22Rv1 (cell line): Measurements from ENCODE around the gene CCDC93.

ENCODE experiments used
- H3K27ac ChIP-seq: fragments of 450-650 bp; 2 replicates; pipeline ENCODE4 v1.5.1; 2017
- ZFX ChIP-seq: fragments of 450-650 bp; IDR thresholded peaks from 2 replicates; pipeline ENCODE4 v1.6.1; 2017; ENCODE audit warnings: antibody characterized with exemption, borderline replicate concordance
- TF ChIP-seq, protein P1 (sequence below): fragments of 450-650 bp; IDR thresholded peaks from 2 replicates; pipeline ENCODE4 v1.5.1; 2017; ENCODE audit warnings: mild to moderate bottlenecking

The CCDC93 gene

DNA sequence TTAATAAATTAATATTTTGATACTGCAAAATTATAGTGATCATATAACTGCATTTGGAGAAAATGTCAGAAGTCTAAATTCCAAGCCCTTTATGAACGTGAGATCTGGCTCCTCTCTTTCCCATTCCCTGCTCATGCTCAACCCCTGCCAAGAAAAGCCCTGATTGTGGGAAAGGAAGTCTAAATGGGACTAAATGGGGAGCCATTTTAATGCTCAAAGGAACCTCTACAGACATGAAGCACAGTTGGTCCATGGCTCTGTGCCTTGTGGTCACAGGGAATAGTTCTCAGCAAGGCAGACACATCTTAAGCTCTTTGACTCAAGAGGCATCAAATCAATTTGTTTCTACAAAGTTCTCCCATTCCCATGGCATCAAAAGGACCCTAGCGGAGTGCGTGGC is 45.1 kb upstream of the CCDC93 start:
- TF ChIP-seq ZFX = no peak
- TF ChIP-seq, protein P1, sequence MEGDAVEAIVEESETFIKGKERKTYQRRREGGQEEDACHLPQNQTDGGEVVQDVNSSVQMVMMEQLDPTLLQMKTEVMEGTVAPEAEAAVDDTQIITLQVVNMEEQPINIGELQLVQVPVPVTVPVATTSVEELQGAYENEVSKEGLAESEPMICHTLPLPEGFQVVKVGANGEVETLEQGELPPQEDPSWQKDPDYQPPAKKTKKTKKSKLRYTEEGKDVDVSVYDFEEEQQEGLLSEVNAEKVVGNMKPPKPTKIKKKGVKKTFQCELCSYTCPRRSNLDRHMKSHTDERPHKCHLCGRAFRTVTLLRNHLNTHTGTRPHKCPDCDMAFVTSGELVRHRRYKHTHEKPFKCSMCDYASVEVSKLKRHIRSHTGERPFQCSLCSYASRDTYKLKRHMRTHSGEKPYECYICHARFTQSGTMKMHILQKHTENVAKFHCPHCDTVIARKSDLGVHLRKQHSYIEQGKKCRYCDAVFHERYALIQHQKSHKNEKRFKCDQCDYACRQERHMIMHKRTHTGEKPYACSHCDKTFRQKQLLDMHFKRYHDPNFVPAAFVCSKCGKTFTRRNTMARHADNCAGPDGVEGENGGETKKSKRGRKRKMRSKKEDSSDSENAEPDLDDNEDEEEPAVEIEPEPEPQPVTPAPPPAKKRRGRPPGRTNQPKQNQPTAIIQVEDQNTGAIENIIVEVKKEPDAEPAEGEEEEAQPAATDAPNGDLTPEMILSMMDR = no peak
- H3K27ac ChIP-seq = no peak overlapping the region

DNA sequence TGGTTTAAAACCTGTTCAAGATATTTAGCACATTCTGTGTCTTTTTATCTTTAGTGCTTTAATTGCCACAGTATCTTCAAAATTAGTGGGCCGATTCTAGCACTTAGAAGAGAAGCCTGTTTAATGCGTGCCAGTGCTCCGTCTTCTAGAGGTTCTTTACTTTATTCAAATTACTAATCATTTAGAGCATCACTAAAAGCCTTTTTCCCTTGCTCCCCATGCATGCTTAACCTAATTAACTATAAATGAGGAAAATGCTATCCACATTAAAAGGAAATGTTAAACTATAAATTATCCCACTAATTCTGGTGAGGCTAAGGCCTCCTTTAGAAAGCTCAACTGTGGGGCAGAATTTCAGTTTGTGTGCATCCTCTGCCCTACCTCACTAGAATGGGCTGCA is 42.9 kb upstream of the CCDC93 start:
- TF ChIP-seq, protein P1 = no peak
- no peak for TF ChIP-seq ZFX
- no peak overlapping the region for H3K27ac ChIP-seq

DNA sequence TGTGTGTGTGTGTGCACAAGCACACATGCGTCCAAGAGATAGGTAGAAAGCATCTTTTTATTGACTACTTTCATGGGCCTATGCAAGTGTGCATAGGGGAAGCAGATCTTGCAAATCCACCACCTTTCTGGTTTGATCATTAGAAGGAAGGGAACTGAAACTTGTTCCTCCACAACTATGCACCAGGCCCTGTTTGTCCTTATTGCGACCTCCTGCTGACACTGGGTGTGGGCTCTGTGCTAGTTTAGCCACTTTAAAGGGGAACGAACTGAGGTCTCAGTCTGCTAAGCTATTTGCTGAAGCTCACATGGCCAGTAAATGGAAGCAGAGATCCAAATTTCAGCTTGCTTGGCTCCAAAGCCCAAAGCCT is 42.3 kb upstream of the CCDC93 start:
- H3K27ac ChIP-seq = no peak overlapping the region

DNA sequence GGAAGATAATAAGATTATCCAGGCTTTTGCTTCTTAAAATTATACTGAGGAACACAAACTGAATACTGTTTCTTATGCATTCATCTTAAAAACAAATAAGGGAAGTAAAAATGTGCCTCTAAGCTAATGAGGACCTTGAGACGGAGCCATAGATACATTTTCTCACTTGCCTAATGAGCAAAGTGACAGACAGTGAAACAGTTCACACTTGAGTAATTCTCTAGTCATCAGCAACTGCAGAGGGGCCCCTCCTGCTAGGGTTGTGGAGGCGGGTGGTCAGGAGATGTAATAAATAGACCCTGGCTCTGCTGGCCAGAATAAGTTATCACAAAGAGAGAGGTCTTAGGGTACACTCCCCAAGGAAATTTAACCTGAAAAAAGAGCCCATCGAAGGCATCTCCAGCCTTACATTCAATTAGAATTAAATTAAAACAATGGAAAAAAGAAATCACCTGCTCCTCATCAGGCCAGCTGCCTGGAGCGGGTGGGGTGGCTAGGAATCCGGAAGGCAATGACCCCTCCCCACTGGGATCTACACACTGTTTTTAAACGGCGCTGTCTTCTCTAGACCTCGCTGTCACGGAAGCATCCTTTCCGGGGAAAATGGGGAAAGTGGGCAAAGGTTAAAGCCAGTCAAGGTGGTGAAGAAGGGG is 41.8 kb upstream of the CCDC93 start:
- no peak overlapping the region for H3K27ac ChIP-seq
- TF ChIP-seq, protein P1 = no peak
- no peak for TF ChIP-seq ZFX

More for the DNA sequence above, 42.3 kb upstream of the CCDC93 start:
- TF ChIP-seq, protein P1 = no peak
- no peak for TF ChIP-seq ZFX

DNA sequence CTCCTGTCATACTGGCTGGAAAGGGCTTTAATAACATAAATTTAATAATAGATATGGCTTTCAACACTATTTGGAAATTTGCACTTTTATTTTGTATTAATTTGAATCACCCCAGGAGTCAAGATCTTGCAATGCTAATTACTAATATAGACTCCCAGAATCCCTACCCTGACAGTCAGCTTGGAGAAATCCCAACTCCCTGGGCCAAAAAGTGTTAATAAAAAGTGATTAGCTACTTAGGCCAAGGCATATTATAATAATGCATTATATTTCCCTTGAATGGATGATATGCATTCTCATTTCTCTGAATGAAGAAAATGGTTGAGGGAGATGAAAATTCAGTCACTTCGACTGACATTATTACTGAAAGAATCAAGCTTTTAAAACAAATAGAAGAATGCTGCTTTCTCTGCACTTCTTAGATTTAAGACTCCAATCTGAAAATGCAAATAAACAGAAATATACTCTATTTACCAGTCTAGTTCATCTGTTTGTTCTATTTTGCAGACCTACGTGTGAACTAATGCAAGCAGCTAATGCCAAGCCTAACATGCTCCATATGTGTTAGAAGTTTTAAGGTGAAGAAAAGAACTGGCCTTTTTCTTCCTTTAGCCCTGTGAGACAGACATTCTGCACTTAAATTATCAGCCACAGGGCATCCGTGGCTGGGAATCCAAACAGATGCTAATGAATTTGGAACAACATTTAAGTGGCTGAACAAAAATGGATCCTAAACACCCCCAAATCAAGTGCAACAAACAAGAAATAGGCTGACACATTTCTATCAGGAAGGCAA is 40.5 kb upstream of the CCDC93 start:
- no peak for TF ChIP-seq ZFX
- TF ChIP-seq, protein P1 = no peak
- H3K27ac ChIP-seq = no peak overlapping the region

DNA sequence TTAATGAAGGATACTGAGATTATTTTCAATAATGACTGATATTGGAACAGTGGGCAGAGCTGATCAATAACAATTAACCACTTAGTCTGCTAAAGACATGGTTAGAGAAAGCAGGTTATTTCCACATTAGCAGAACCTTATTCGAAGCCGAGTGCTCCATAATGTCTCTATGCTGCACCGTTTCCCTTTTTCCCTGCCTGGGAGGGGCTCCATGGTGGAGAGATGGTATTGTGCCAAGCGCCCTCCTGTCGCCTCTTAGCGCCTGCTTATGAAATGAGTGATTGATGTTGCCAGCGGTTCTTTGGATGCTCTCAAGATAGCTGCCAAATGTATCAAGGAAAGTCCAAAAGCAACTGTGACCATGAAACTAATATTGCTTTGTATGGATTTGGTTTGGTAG is 39.8 kb upstream of the CCDC93 start:
- H3K27ac ChIP-seq = no peak overlapping the region
- TF ChIP-seq, protein P1 = no peak
- TF ChIP-seq ZFX = no peak

DNA sequence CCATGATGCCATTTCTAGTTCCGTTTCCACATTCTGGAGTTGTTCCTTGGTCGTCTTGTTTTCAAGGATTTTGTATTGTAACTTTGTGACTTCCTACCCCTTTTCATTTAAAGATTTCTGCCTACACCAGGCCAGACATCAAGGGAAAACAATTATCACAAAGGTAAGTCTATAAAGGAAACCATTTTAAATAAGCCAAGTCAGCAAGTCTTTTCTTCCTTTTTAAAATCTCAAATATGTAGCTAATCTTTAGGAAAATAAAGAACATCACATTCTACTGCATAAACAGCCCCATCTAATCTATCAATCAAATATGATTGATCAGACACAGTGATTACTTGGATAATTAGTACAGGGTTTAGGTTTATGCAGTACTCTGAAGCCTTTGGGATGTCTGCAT is 38.6 kb upstream of the CCDC93 start:
- H3K27ac ChIP-seq = no peak overlapping the region
- no peak for TF ChIP-seq ZFX
- TF ChIP-seq, protein P1 = no peak
